Medulla oblongata (tissue), 1 donor: ENCODE data around the gene IGF2.

Experiments
- DNase-seq: peaks from one replicate; pipeline ENCODE4 v3.0.0-alpha.2; 2015; ENCODE audit errors: extremely low spot score

Gene IGF2

DNA sequence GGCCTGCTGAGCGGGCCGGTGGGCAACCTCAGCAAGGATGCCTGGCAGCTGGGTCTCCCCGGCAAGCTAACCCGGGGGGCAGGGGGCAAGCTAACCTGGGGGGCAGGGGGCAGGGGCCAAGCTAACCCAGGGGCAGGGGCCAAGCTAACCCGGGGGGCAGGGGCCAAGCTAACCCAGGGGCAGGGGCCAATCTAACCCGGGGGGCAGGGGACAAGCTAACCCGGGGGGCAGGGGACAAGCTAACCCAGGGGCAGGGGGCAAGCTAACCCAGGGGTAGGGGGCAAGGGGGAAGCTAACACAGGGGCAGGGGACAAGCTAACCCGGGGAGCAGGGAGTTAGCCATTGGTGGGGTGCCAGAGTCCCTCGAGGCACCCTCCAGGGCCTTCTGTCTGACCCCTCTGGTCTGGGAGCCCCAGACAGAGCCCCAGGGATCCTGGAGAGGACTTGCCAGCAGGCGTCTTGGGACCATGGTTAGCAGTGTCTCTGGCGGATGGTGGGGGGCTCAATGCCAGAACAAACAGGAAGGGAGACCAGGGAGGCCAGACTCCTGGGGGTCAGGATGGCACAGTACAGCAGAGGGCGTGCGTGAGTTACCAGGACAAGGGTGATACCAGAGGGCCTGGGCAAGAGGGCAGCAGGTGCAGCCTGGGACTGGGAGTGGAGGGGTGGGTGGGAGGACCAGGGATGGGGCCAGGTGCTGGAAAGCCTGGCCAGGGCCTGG, 16.1 kb downstream of the IGF2 start:
- DNase-seq = no peak

DNA sequence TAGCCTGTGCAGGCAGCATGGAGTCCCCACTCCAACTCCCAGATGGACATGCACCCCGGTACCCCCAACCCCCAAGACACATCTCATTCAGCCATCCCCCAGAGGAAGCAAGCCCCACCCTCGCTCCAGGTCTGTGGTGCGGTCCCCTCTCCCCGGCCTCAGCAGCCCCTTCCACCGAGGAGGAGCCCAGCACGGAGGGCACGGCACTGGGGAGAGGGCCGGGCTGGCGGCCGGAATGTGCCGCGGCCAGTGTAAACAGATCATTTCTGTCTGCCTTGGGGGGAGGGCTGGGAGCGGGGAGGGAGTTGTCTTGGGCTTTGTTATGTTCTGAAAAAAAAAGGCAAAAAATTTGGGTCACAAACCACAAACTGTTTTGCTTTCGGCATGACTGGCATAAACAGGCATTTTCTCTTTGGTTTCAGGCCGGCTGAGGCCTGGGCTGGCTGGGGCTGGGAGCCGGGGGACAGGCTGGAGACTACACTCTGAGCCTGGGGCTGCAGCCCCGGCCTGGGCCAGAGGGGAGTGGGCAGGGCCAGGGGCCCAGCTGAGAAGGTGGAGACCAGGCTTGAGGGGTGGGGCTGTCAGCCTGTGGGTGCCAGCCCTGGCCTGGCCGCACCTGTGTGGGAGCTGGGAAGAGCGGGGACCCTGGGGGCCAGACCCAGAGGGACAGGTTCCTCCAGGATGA, 16.8 kb downstream of the IGF2 start:
- DNase-seq = no peak

DNA sequence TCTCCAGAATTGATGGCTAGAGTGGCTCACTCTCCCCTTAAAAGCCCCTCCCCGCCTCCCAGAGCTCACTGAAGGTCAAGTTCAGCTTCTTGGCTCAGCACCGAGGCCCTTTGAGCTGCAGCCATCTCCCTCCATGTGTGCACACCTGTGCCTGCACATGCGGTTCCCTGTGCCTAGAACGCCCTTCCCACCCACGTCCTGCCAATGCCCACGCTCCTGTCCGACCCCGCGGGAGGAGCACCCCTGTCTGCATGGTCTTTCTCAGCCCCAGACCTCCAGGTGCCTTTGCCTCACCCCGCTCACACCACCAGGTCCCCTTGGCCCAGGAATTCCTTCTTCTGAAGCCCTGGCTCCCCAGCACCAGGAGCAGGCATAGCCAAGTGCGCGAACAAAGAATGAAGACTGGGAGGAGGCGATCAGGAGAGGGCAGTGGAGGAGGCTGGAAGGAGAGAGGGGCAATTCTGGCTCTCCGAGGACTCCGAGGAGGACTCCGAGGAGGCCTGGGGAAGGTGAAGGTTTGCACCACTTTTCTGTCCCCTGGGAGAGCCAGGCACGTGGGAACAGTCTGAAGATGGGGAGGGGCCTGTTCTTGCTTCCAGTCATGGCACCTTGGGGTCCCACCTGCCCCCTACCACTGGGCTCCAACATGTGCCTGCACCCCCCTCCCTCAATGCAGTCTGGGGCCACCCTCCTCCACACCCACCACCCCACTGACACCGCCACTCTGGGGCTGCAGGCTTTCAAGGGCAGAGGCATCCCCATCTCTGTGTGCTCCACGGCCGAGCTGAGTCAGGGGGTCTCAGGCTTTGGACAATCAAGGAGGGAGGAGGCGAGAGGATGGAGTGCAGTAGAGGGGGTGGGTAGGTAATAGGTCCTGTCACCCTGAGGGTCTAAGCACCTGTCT, 17.7 kb downstream of the IGF2 start:
- no peak for DNase-seq

DNA sequence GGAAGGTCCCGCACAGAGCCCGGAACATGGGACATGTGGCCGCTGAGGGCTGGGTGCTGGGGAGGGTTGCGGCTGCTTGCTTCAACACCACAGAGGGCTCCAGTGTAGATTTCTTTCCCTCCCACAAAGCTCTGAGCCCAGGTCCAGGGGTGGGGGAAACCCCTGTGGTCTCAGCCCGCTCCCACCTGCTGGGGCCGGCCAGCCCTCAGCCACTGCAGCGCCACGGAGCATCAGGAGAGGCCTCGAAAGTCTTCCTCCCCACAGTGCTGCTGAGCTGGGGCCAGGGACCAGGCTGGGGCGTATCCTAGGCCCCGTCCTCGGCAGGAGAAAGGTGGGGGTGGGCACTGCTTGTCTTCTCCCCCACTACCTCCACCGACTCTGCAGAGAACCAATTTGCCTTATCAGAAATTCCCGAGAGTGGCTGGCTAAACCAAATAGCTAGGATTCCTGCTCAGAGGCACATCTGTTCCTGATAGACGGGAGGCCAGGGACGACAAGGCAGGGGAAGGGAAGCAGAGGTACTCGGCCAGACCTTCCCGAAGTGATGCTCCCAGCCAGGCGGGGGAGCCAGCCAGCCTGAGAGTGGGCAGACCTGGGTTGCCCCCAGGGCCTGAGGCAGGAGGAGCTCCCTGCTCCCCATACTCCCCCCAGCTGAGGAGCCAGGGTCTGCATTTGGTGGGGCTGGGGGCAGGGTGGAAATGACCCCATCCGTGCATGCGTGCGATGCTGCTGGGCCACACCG, 18.7 kb downstream of the IGF2 start:
- DNase-seq = no peak

DNA sequence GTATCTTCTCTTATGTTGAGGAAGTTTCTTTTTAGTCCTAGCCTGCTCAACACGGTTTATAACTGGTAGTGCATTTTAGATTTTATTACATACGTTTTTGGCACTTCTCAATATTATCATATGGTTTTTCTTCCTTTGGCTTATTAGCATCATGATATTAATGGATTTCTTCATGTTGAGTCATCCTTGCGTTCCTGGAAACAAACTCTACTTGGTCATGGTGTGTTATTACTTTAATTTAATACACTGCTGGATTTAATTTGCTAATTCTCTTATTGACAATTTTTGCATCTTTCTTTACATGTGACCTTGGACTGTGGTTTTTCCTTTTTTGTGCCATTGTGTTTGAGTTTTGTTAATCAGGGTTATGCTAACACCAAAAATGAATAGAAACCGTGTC, 20.5 kb downstream of the IGF2 start:
- DNase-seq = no peak

DNA sequence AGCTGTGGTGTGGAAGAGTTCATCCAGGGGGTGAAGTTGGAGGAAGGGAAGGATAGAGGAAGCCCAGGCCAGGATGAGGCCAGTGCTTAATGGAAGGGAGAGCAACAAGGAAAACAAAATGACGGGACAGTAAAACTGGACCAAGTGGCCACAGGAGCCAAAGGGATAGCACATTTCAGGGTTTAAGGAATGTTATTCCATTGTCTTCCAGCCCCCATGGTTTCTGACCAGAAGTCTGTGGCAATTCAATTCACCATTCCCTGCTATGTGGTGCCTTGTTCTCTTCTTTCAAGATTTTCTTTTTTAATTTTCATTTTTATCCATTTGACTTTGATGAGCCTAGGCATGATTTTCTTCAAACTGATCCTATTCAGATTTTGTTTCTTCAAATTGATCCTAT, 22.5 kb downstream of the IGF2 start:
- DNase-seq = no peak

DNA sequence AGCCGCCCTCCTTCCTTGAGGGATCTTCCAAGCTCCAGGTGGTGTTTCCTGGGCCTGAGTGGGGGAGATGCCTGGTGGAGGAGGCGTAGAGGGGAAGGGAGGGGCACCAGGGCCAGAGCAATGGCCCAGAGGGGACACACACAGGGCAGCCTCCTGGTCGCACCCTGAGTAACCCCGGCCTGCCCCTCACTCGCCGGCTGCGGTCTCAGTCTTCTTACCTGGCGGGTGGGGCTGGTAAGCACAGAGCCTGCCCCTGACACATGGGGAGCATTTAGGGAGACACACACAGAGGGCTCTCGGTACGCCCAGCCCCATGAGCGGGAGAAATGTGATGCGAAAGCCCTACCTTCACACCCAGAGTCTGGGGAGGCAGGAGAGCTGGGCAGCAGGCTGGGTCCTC, 23.9 kb downstream of the IGF2 start:
- DNase-seq = no peak

DNA sequence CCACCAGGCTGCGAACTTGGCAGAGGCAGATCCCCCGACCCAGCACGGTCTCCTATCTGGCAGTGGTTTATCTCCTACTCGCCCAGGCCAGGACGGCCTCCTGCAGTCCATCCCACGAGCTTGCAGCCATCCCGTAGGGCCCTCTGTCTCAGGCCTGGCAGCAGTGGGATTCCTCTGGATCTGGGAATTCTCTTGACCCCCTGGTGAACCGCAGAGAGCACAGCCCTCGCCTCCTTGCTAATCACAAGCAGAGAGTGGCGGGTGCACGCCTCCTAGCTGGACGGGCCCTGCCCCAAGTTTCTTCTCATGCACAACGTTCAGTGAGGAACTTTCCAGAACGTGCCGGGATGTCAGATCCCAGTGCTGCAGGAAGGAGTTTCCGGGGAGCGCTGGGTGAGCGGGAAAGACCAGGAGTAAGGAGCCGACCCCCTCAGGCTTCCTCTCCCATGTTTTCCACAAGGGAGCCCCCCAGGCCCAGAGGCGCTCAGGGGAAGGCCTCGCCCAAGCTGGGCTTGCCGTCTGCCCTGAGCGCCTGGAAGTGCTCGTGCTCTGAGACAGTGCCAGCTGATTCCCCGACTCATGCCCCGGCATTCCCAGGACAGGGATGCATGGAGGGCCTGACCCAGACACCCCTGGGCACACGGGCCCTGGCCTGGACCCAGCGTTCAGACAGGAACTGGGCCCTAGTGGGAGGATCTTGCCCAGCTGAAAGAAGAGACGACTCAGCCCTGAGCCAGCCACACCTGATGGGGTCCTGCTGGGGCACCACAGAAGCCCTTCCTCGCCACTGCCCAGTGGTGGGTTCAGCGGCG, 24.6 kb downstream of the IGF2 start:
- no peak for DNase-seq

DNA sequence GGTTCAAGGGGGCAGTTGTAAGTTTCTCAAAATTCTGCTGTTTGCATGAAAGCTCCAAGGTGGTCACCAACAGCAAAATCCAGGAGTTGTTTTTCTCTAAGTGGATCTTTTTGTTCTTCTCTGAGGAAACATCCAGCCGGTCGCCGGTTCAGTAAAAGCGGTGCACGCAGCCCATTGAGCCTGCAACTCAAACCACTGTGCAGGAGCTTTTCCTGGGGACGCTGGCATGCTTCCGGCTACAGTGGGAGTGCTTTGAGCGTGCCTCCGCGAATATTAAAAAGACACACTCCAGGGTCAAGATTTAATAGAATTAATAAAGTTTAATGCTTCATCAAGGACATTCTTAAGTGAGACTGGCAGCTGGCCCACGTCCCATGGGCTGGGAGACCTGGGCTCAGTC, 25.4 kb downstream of the IGF2 start:
- no peak for DNase-seq

DNA sequence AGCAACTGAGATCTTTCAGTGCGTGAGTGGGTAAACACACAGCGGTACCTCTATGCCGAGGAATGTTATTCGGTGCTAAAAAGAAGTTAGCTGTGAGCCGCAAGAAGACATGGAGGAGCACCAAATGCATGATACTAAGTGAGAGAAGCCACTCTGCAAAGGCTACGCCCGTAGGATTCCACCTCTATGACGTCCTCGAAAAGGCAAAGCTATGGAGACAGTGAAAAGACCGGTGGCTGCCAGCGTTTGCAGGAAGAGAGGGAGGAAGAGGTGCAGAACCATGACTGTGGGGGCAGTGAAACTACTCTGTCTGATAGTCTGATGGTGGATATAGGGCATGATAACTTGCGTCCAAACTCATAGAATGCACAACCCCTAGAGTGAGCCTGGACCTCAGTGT, 28.7 kb downstream of the IGF2 start:
- no peak for DNase-seq

DNA sequence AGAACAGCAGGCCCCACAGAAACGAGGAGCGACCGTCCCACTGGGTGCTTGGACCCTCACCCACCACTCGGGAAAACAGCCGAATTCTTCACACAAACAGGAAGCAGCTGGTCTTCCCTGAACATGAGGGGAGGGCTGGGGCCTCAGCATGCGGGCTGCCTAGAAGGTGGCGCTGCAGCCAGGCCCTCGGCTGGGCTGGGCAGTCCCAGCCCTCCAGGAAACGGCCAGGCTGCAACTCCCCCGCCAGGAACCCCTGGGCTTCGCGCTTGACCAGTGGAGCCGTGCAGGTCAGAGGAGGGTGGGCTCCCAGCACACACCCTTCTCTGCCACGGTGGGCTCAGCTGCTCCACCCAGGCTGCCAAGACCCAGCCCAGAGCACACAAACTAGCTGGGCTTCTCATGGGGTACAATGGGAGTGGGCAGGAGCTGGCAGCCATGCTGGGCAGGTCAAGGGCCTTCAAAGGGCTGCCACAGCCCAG, 29.6 kb downstream of the IGF2 start:
- no peak for DNase-seq

DNA sequence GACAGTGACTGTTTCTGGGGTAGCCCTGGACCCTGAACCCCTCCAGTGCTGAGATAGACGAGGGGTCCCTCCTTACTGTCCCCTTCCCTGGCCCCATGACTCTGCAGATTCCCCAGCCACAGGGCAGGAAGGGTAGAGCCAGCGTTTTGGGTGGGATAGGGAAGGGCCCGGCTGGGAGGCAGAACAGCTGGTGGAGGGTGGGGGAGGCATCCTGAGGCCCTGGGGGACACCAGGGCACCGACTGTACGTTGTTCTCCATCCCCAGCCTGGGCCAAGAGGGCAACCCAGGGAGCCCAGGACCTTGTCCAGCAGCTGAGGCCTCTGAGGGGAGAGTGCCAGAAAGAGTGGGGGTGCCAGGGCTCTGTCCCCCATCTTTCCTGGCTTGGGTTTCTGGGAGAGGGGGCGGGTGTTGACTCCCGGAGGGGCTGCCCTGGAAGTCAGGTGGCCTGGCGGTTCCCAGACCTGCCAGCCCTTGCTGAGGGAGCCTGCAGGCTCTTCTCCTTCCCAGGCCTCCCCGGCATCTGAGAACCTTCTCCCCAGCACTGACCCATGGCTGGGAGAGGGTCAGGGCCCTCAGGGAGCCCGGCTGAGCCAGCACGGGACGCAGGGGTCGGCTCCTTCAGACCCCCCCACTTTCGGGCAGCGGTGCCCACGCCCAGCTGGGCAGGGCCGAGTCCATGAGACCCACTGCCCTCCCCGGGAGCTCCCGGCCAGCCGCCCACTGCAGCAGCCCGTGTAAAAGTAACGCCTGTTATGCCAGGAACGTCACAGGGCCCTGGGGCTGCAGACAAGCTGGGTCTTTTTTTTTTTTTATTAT, 30.3 kb downstream of the IGF2 start:
- DNase-seq = no peak

DNA sequence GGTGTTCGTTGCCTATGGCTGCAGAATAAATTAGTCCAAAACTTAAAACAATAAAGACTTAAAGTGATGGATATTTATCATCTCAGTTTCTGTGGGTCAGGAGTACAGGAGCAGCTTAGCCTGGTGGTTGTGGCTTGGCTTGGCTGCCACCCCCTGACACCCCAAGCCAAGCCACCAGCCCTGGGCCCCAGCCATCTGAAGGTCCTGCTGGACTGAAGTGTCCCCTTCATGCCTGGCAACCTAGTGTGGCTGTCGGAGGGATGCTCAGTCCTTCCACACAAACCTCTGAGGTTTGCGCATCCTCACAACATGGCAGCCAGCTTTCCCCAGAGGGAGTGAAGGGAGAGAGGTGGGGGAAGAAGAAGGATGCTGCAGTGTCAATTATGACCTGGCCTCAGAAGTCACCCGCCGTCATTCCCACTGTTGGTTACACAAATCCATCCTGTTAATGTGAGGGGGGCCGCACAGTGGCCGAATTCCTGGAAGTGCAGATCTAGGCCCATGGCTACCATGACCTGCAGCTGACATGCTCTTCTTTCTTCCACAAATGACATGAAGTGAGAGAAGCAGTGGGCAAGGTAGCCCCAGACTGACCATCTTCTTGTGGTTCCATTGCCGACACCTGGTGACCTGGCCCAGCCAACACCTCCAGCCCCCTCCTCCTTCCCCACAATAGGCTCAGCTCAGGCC, 31.1 kb downstream of the IGF2 start:
- DNase-seq = no peak

DNA sequence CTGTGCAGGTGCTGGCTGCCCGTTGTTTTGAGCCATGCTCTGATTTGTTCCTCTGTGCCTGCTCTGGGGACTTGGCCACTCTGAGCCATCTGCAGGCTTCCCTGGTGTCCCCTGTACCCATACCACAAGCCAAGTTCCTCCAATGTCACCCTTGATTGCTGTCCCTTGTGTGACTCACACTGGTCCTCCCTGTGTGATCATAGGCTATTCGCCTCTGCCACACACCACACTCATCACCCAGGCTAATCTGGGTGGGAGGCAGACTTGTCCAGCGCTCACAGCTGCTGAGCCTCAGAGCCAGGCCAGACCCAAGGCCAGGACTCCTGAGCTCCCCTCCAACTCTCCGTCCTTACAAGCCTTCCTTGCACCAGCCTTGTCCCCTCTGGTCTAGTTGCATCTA, 31.7 kb downstream of the IGF2 start:
- no peak for DNase-seq

DNA sequence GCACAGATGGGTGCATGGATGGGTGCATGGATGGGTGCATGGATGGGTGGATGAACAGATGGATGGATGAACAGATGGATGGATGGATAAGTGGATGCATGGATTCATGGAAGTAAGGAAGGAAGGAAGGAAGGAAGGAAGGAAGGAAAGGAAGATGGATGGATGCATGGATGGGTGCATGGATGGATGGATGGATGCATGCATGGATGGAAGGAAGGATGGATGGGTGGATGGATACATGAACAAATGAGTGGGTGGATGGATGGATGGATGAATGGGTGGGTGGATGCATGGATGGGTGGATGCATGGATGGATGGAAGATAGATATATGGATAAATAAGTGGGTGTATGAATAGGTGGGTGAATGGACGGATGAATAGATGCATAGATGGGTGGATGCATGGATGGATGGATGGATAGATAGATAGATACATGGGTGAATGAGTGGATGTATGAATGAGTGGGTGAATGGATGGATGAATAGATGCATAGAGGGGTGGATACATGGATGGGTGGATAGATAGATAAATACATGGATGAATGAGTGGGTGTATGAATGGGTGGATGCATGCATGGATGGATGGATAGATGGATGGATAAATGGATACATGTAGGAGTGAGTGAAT, 32.5 kb downstream of the IGF2 start:
- no peak for DNase-seq

DNA sequence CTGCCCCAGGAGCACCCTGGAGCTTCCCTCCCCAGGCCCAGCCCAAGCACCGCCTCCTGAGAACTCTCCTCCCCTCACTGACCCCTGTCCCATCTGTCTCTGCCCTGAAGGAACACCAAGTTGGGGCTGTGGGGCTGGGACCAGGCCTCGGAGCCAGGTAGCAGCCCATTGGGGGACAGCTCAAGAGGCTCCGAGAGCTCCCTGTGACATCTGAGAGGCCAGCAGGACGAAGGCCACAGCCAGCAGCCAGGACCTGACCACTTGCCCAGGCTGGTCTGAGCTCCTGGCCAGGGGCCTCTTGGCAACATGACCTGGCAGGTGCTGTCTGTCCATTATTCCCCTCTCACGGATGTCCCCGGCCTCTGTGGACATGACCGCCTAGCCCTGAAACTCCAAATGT, 33.7 kb downstream of the IGF2 start:
- DNase-seq = no peak

DNA sequence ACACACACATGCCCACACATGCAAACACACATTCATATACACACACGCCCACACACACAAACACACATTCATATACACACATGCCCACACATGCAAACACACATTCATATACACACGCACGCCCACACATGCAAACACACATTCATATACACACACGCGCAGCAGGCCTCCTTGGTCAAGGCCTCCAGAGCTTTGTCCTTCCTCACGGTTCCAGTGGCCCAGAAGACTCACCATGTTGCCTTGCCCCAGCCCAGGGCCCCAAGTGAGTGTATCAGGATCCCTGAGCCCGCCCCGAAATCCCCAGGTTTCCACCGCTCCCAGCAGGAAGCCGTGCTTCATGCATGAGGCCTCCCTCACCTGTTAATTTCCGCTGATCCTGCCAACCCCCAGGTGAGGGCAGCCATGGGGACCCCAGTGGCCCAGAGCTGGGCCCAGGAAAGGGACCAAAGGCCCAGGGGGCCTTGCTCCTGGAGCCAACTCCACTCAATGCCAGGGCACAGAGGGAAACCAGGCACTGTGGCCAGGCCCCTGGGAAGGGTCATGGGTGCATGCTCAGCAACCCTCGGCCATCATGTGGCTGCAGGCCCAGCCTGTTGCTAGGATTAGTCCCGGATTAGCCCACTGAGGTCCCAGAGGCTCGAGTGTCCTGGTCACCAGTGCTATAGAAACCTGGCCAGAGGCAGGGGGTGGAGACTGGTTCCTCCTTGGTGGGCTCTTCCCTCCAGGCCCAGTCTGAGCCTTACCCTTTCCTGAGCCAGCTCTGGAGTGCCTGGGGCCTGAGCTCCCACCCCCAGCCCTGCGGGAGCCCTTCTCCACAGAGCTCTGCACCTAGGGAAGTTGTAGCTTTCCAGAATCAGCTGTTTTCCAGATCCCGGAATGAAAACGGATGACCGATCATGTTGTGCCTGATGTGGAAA, 34.4 kb downstream of the IGF2 start:
- no peak for DNase-seq
